PC-9 (cell line): ENCODE data around the gene MMP25. TPM values are rescaled to one million over a fixed set of nuclear protein-coding genes. Genes with fewer than 3 reads are reported as not detected.

ENCODE experiments used
- BruUV-seq: library from RNA; stranded (reverse); fragments of 400-500 nt; replicated peaks from 2 replicates; lab custom pipeline; 2021; lab: Mats Ljungman, UMichigan
- CTCF ChIA-PET: fragments of 300-600 bp; sonication (Branson Sonifier 250); formaldehyde crosslinking; loops from one replicate; lab custom pipeline; 2022; ENCODE audit warnings: antibody characterized with exemption; lab: Charles Lee
- POLR2A ChIA-PET: fragments of 300-600 bp; sonication (Branson Sonifier 250); formaldehyde crosslinking; loops from one replicate; lab custom pipeline; 2022; ENCODE audit warnings: antibody characterized with exemption; ENCODE audit not compliant: unreplicated experiment; lab: Charles Lee
- DNase-seq, 2 experiments: peaks; one replicate each; pipeline versions ENCODE4 v3.0.0 to v3.0.0-alpha.2; 2015 to 2022; ENCODE audit warnings: mixed read lengths in 1 of 2
- H2AFZ ChIP-seq: fragments of 200-600 bp; sonication (generic); 2 replicates; pipeline ENCODE4 v1.8.1; 2017; ENCODE audit warnings: antibody characterized with exemption
- H3F3A ChIP-seq: fragments of 200-600 bp; sonication (generic); 2 replicates; pipeline ENCODE4 v1.8.1; 2017; ENCODE audit warnings: antibody characterized with exemption, mild to moderate bottlenecking, low read depth; ENCODE audit not compliant: insufficient read depth
- H3K27ac ChIP-seq: fragments of 200-600 bp; sonication (generic); 2 replicates; pipeline ENCODE4 v1.6.1; 2016; ENCODE audit warnings: mixed run types
- H3K27me3 ChIP-seq: fragments of 200-600 bp; sonication (generic); 2 replicates; pipeline ENCODE4 v1.6.1; 2016; ENCODE audit warnings: low read depth, mixed run types; ENCODE audit not compliant: insufficient read depth
- H3K36me3 ChIP-seq: fragments of 200-600 bp; sonication (generic); 2 replicates; pipeline ENCODE4 v1.6.1; 2016; ENCODE audit warnings: low read depth, mixed run types
- H3K4me1 ChIP-seq: fragments of 200-600 bp; sonication (generic); replicated peaks from 2 replicates; pipeline ENCODE4 v1.6.1; 2016; ENCODE audit warnings: mixed run types; ENCODE audit not compliant: insufficient read depth
- H3K4me2 ChIP-seq: fragments of 200-600 bp; sonication (generic); 2 replicates; pipeline ENCODE4 v1.6.1; 2017; ENCODE audit warnings: mixed run types
- H3K4me3 ChIP-seq: fragments of 200-600 bp; sonication (generic); 2 replicates; pipeline ENCODE4 v1.6.1; 2016; ENCODE audit warnings: mixed run types
- H3K79me2 ChIP-seq: fragments of 200-600 bp; sonication (generic); 2 replicates; pipeline ENCODE4 v1.6.1; 2017; ENCODE audit warnings: low read depth, mixed run types
- H3K9me2 ChIP-seq: fragments of 200-600 bp; sonication (generic); 2 replicates; pipeline ENCODE4 v1.8.1; 2017; ENCODE audit warnings: mild to moderate bottlenecking; ENCODE audit not compliant: insufficient read depth
- H3K9me3 ChIP-seq: fragments of 200-600 bp; sonication (generic); 2 replicates; pipeline ENCODE4 v1.8.1; 2016; ENCODE audit warnings: low read depth; ENCODE audit not compliant: insufficient read depth
- H4K20me1 ChIP-seq: fragments of 200-600 bp; sonication (generic); 2 replicates; pipeline ENCODE4 v1.8.1; 2017; ENCODE audit not compliant: insufficient read depth
- CTCF ChIP-seq: fragments of 200-600 bp; sonication (generic); conservative IDR thresholded peaks from 2 replicates; pipeline ENCODE4 v1.6.1; 2017; ENCODE audit warnings: mixed run types, antibody characterized with exemption, mild to moderate bottlenecking, moderate library complexity
- EZH2 ChIP-seq: fragments of 200-600 bp; sonication (generic); IDR thresholded peaks from 2 replicates; pipeline ENCODE4 v1.8.0; 2017; ENCODE audit warnings: antibody characterized with exemption, low read depth
- intact Hi-C: fragments of 100-400 bp; cut with micrococcal nuclease; formaldehyde crosslinking; loops from one replicate; pipeline ENCODE4 v1.10.0; 2022; ENCODE audit not compliant: unreplicated experiment
- total RNA-seq: library from RNA; stranded (reverse); gene quantifications from 2 replicates; pipeline ENCODE4 v1.2.3, GENCODE V29; 2021

MMP25 gene
- total RNA-seq, 1 experiment from 2014 or later = 0.83 TPM

- POLR2A ChIA-PET = no interaction called here
- H4K20me1 ChIP-seq = 0 out of 2 replicates have a peak, but pooled peaks cover under 1% of the 10 kb centered on the region
Observed at GRCh38 chr16:3015865-3016521, 30.4 kb upstream of the MMP25 start.

GRCh38 chr16:3017344-3017743 lies 29.0 kb upstream of the MMP25 start:
- H3K27ac ChIP-seq = no peak overlapping the region
- no peaks in the 10 kb centered on the region for H3K9me2 ChIP-seq
- DNase-seq = no peak
- peaks cover 8% of the 10 kb centered on the region for H3K36me3 ChIP-seq
- ChIA-PET POLR2A (no interaction called here), CTCF (no interaction called here)
- H3K79me2 ChIP-seq = peaks cover 24% of the 10 kb centered on the region
- no peak for TF ChIP-seq CTCF
- TF ChIP-seq EZH2 = no peak
- H3K4me2 ChIP-seq = no peak overlapping the region
- no peak overlapping the region for H3K4me3 ChIP-seq
- BruUV-seq = no TSS peak
- intact Hi-C loops = no loop called here
- no peak overlapping the region for H2AFZ ChIP-seq
- no peaks in the 10 kb centered on the region for H3K9me3 ChIP-seq
- peaks cover 30% of the 10 kb centered on the region for H3K4me1 ChIP-seq
- H3F3A ChIP-seq = peaks cover 59% of the 10 kb centered on the region
- H4K20me1 ChIP-seq = peaks cover 6% of the 10 kb centered on the region; the same call in 1 of the 2 replicates
- H3K27me3 ChIP-seq = no peaks in the 10 kb centered on the region

More at GRCh38 chr16:3015865-3016521, 30.4 kb upstream of the MMP25 start:
- H3K4me3 ChIP-seq = no peak overlapping the region
- H3K9me2 ChIP-seq = no peaks in the 10 kb centered on the region
- no peaks in the 10 kb centered on the region for H3K9me3 ChIP-seq
- DNase-seq = peak in 1 of 2 experiments; percentile 23
- peaks cover 43% of the 10 kb centered on the region for H3K4me1 ChIP-seq
- no peaks in the 10 kb centered on the region for H3K36me3 ChIP-seq
- no peaks in the 10 kb centered on the region for H3K27me3 ChIP-seq
- no TSS peak for BruUV-seq
- H2AFZ ChIP-seq = no peak overlapping the region
- CTCF ChIA-PET = no interaction called here
- no peak overlapping the region for H3K4me2 ChIP-seq
- intact Hi-C loops = no loop called here
- peaks cover 56% of the 10 kb centered on the region; the same call in 1 of the 2 replicates for H3F3A ChIP-seq
- peaks cover 12% of the 10 kb centered on the region for H3K79me2 ChIP-seq
- no peak overlapping the region for H3K27ac ChIP-seq
- no peak for TF ChIP-seq CTCF
- TF ChIP-seq EZH2 = no peak

GRCh38 chr16:3017794-3018506 lies 28.4 kb upstream of the MMP25 start, which contains the start of gene CLDN6:
Gene CLDN6, minus strand, starts transcription at chr16:3018183. Its CDS starts 2,162 bp downstream, at chr16:3016021.
- no peaks in the 10 kb centered on the region for H3K27me3 ChIP-seq
- H3K4me2 ChIP-seq = no peak within 1 kb of the TSS
- intact Hi-C loops = no loop called here
- ChIA-PET CTCF (no interaction called here), POLR2A (interaction anchor here (0.7 kb wide), 1 partner anchor 60 kb away, joined by 4 read pairs; no protein-coding TSS in a partner anchor)
- H2AFZ ChIP-seq = no peak within 1 kb of the TSS
- H3K9me3 ChIP-seq = no peaks in the 10 kb centered on the region
- no TSS peak for BruUV-seq
- H3K4me1 ChIP-seq = peaks cover 29% of the 10 kb centered on the region
- peaks cover 10% of the 10 kb centered on the region for H4K20me1 ChIP-seq
- H3K4me3 ChIP-seq = no peak within 1 kb of the TSS
- TF ChIP-seq EZH2 (no peak), CTCF (no peak)
- H3K36me3 ChIP-seq = peaks cover 11% of the 10 kb centered on the region
- H3K27ac ChIP-seq = no peak within 1 kb of the TSS
- H3F3A ChIP-seq = peaks cover 59% of the 10 kb centered on the region
- peaks cover 29% of the 10 kb centered on the region for H3K79me2 ChIP-seq
- DNase-seq = no peak
- no peaks in the 10 kb centered on the region for H3K9me2 ChIP-seq
